Loucy (cell line): ENCODE data around the gene REL.
"Not testable (repeated sequence)": the region's sequence is repeated elsewhere in the genome, so short reads cannot be mapped to it uniquely, and the experiment has no call there.

ENCODE experiments used
- H2AFZ ChIP-seq: fragments of 200-600 bp; sonication (generic); 2 replicates; pipeline ENCODE4 v1.6.0; 2016; ENCODE audit warnings: antibody characterized with exemption, mild to moderate bottlenecking, low read length, moderate library complexity
- H3F3A ChIP-seq: fragments of 200-600 bp; 2 replicates; pipeline ENCODE4 v1.6.0; 2016; ENCODE audit warnings: antibody characterized with exemption, low read depth, mild to moderate bottlenecking
- H3K27me3 ChIP-seq: fragments of 200-600 bp; sonication (generic); 2 replicates; pipeline ENCODE4 v1.6.1; 2014; ENCODE audit warnings: low read length, mild to moderate bottlenecking; ENCODE audit not compliant: insufficient read depth, poor library complexity, severe bottlenecking
- H3K36me3 ChIP-seq: fragments of 200-600 bp; sonication (generic); 2 replicates; pipeline ENCODE4 v1.6.1; 2016; ENCODE audit warnings: low read length; ENCODE audit not compliant: insufficient read depth
- H3K4me1 ChIP-seq: fragments of 200-600 bp; sonication (generic); 2 replicates; pipeline ENCODE4 v1.5.1; 2014; ENCODE audit warnings: low read length, mild to moderate bottlenecking; ENCODE audit not compliant: insufficient read depth, poor library complexity, severe bottlenecking
- H3K4me2 ChIP-seq: fragments of 200-600 bp; sonication (generic); 2 replicates; pipeline ENCODE4 v1.6.0; 2014; ENCODE audit warnings: antibody characterized with exemption, low read length, low read depth, mild to moderate bottlenecking; ENCODE audit not compliant: poor library complexity, severe bottlenecking
- H3K4me3 ChIP-seq: fragments of 200-600 bp; sonication (generic); 2 replicates; pipeline ENCODE4 v1.5.1; 2014; ENCODE audit warnings: low read length, mild to moderate bottlenecking, mixed read lengths; ENCODE audit not compliant: poor library complexity, severe bottlenecking
- H3K79me2 ChIP-seq: fragments of 200-600 bp; sonication (generic); 2 replicates; pipeline ENCODE4 v1.6.1; 2014; ENCODE audit warnings: low read length; ENCODE audit not compliant: insufficient read depth
- H3K9ac ChIP-seq: fragments of 200-600 bp; sonication (generic); 2 replicates; pipeline ENCODE4 v1.6.0; 2014; ENCODE audit warnings: mild to moderate bottlenecking, low read depth, low read length, moderate library complexity; ENCODE audit not compliant: poor library complexity, severe bottlenecking
- H3K9me2 ChIP-seq: fragments of 200-600 bp; sonication (generic); replicated peaks from 2 replicates; pipeline ENCODE4 v1.6.1; 2016; ENCODE audit warnings: low read depth, low read length, mixed read lengths
- H3K9me3 ChIP-seq: fragments of 200-600 bp; sonication (generic); 2 replicates; pipeline ENCODE4 v1.6.1; 2014; ENCODE audit warnings: mild to moderate bottlenecking, antibody characterized with exemption, low read length, low read depth; ENCODE audit not compliant: insufficient read depth
- H4K20me1 ChIP-seq: fragments of 200-600 bp; sonication (generic); 2 replicates; pipeline ENCODE4 v1.6.0; 2014; ENCODE audit warnings: antibody characterized with exemption, low read length, mild to moderate bottlenecking; ENCODE audit not compliant: insufficient read depth, poor library complexity, severe bottlenecking
- CTCF ChIP-seq: fragments of 200-600 bp; sonication (generic); conservative IDR thresholded peaks from 2 replicates; pipeline ENCODE4 v1.5.1; 2014; ENCODE audit warnings: mild to moderate bottlenecking, antibody characterized with exemption, low read length
- EZH2phosphoT487 ChIP-seq: fragments of 200-600 bp; IDR thresholded peaks from 2 replicates; pipeline ENCODE4 v1.6.1; 2018; ENCODE audit warnings: antibody characterized with exemption, mild to moderate bottlenecking, moderate library complexity, borderline replicate concordance

Gene REL

GRCh38 chr2:60885683-60886082 is 4.3 kb downstream of the REL start:
- H3K9me3 ChIP-seq, result no peaks in the 10 kb centered on the region
- no peak overlapping the region for H2AFZ ChIP-seq
- H3K79me2 ChIP-seq, result peaks cover 94% of the 10 kb centered on the region
- TF ChIP-seq CTCF (no peak), EZH2phosphoT487 (no peak)
- peak overlapping the region; percentile 81 for H3K4me3 ChIP-seq
- no peaks in the 10 kb centered on the region for H3K9me2 ChIP-seq
- H3F3A ChIP-seq, result 0 out of 2 replicates have a peak, but pooled peaks cover under 1% of the 10 kb centered on the region
- H3K27me3 ChIP-seq, result no peaks in the 10 kb centered on the region
- peaks cover 57% of the 10 kb centered on the region for H4K20me1 ChIP-seq
- H3K9ac ChIP-seq, result peak overlapping the region; percentile 92
- H3K4me1 ChIP-seq, result peaks cover 43% of the 10 kb centered on the region
- H3K4me2 ChIP-seq, result peak overlapping the region; percentile 93
- H3K36me3 ChIP-seq, result no peaks in the 10 kb centered on the region

DNA sequence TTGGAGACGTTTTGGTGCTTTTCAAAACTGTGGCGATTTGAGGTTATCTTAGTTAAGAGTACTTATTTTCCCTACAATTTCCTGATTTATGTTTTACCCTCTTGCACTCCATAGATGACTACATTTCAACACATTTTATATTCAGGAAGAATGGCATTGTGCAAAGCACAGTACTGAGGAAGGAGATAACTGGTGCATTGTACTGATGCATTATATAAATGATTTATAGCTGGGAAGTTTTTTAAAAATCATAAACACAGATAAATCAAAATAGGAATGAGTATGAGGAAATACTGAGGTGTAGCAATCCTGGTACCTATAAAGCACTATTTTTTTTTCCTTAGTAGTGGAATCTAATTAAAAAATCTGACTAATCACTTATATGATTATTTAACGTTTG is 5.6 kb downstream of the REL start:
- peaks cover 57% of the 10 kb centered on the region for H4K20me1 ChIP-seq
- no peaks in the 10 kb centered on the region for H3K27me3 ChIP-seq
- peaks cover 99% of the 10 kb centered on the region for H3K79me2 ChIP-seq
- 0 out of 2 replicates have a peak, but pooled peaks cover 4% of the 10 kb centered on the region for H3F3A ChIP-seq
- TF ChIP-seq EZH2phosphoT487 (no peak), CTCF (no peak)
- H3K36me3 ChIP-seq, result peaks cover 9% of the 10 kb centered on the region; the same call in 1 of the 2 replicates
- peak overlapping the region; percentile 93 for H3K4me2 ChIP-seq
- H2AFZ ChIP-seq, result no peak overlapping the region
- peak overlapping the region; percentile 81 for H3K4me3 ChIP-seq
- peaks cover 52% of the 10 kb centered on the region for H3K4me1 ChIP-seq
- no peaks in the 10 kb centered on the region for H3K9me3 ChIP-seq
- H3K9ac ChIP-seq, result peak overlapping the region; percentile 92
- no peaks in the 10 kb centered on the region for H3K9me2 ChIP-seq

- Histone ChIP-seq H3K36me3 (peaks cover 22% of the 10 kb centered on the region; the same call in 1 of the 2 replicates), H3K9ac (peak overlapping the region; percentile 23), H4K20me1 (peaks cover 55% of the 10 kb centered on the region), H3K4me2 (peak overlapping the region; percentile 93), H3K9me3 (no peaks in the 10 kb centered on the region), H3K9me2 (no peaks in the 10 kb centered on the region), H3K4me1 (peaks cover 62% of the 10 kb centered on the region), H3F3A (0 out of 2 replicates have a peak, but pooled peaks cover 4% of the 10 kb centered on the region), H3K27me3 (no peaks in the 10 kb centered on the region), H3K4me3 (peak overlapping the region; percentile 81), H2AFZ (no peak overlapping the region), H3K79me2 (peaks cover 95% of the 10 kb centered on the region)
- TF ChIP-seq EZH2phosphoT487 (no peak), CTCF (no peak)
Observed at GRCh38 chr2:60888853-60889252, 7.5 kb downstream of the REL start.

DNA sequence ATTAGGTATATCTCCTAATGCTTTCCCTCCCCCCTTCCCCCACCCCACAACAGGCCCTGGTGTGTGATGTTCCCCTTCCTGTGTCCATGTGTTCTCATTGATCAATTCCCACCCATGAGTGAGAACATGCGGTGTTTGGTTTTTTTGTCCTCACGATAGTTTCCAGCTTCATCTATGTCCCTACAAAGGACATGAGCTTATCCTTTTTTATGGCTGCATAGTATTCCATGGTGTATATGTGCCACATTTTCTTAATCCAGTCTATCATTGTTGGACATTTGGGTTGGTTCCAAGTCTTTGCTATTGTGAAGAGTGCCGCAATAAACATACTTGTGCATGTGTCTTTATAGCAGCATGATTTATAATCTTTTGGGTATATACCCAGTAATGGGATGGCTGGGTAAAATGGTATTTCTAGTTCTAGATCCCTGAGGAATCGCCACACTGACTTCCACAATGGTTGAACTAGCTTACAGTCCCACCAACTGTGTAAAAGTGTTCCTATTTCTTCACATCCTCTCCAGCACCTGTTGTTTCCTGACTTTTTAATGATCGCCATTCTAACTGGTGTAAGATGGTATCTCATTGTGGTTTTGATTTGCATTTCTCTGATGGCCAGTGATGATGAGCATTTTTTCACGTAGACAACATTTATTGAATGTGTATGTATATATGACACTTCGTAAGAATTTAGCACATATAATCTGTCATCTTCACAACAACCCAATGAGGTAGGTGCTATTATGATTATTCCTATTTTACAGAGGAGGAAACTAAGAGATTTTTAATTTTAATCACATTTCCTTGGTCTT is 8.4 kb downstream of the REL start:
- Histone ChIP-seq H3K4me2 (peak overlapping the region; percentile 30), H3K79me2 (peaks cover 94% of the 10 kb centered on the region), H3K4me3 (peak overlapping the region; percentile 41), H4K20me1 (peaks cover 52% of the 10 kb centered on the region), H3K4me1 (peaks cover 60% of the 10 kb centered on the region), H3K36me3 (peaks cover 31% of the 10 kb centered on the region)
- not testable (repeated sequence) for H2AFZ ChIP-seq, H3F3A ChIP-seq, H3K9me3 ChIP-seq, H3K27me3 ChIP-seq, H3K9ac ChIP-seq, H3K9me2 ChIP-seq
